HCT116 (cell line): Measurements from ENCODE around the gene COPZ1. TPM values are rescaled to one million over a fixed set of nuclear protein-coding genes. Genes with fewer than 3 reads are reported as not detected.

Experiments used
- ATAC-seq: fragments of 200-7000 bp; cut with Tn5 transposase; 2 replicates; pipeline ENCODE4 v1.9.1; 2020; ENCODE audit warnings: mild to moderate bottlenecking, moderate library complexity
- BruUV-seq: library from RNA; stranded (reverse); fragments of 400-500 nt; replicated peaks from 2 replicates; lab custom pipeline; 2021; lab: Mats Ljungman, UMichigan
- CTCF ChIA-PET: fragments of 300-600 bp; sonication (Branson Sonifier 250); formaldehyde crosslinking; loops from one replicate; lab custom pipeline; 2021; ENCODE audit warnings: antibody characterized with exemption; lab: Charles Lee
- POLR2A ChIA-PET: fragments of 300-600, 350-600 bp; sonication (Branson Sonifier 250); formaldehyde crosslinking; loops from one replicate; lab custom pipeline; 2021; ENCODE audit warnings: antibody characterized with exemption; lab: Charles Lee
- RAD21 ChIA-PET, 2 experiments: fragments of 300-600 bp; sonication (Branson Sonifier 250); formaldehyde crosslinking; loops; one replicate each; lab custom pipeline; 2023; ENCODE audit warnings: low total read pairs in 2 of 2; ENCODE audit not compliant: uncharacterized antibody in 2 of 2, unreplicated experiment in 2 of 2, low non-redundant PET in 1 of 2; lab: Charles Lee
- DNase-seq: peaks from one replicate; pipeline ENCODE4 v3.0.0-alpha.2; 2010; ENCODE audit warnings: low read depth, low spot score
- H2AFZ ChIP-seq: fragments of 200-600 bp; shearing (Covaris generic), sonication (generic); 2 replicates; pipeline ENCODE4 v1.6.1; 2017; ENCODE audit warnings: low read depth, mixed run types, mixed read lengths, antibody characterized with exemption, low read length; ENCODE audit not compliant: poor library complexity, severe bottlenecking
- H3K27ac ChIP-seq: 2 replicates; pipeline ENCODE4 v1.5.1; 2012; ENCODE audit warnings: low read depth, low read length
- H3K27me3 ChIP-seq: fragments of 200-600 bp; sonication (generic); 2 replicates; pipeline ENCODE4 v1.6.1; 2016; ENCODE audit warnings: mixed run types, low read length, mixed read lengths; ENCODE audit not compliant: insufficient read depth
- H3K36me3 ChIP-seq, 2 experiments: fragments of 200-500 bp in 1 of 2; fragments of 200-600 bp in 1 of 2; sonication (Bioruptor generic) in 1 of 2; sonication (generic) in 1 of 2; 2 replicates each; pipeline versions ENCODE4 v1.5.1 to v1.6.1; 2014 to 2016; ENCODE audit warnings: low read length in 2 of 2, inconsistent platforms in 1 of 2, mixed read lengths in 1 of 2, mixed run types in 1 of 2; ENCODE audit not compliant: insufficient read depth in 2 of 2, control insufficient read depth in 1 of 2
- H3K4me1 ChIP-seq, 2 experiments: fragments of 200-600 bp in 1 of 2; sonication (generic) in 1 of 2; 2 replicates each; pipeline versions ENCODE4 v1.5.1 to v1.6.1; 2012 to 2017; ENCODE audit warnings: low read length in 2 of 2, inconsistent platforms in 1 of 2, mild to moderate bottlenecking in 1 of 2, mixed read lengths in 1 of 2, mixed run types in 1 of 2, moderate library complexity in 1 of 2; ENCODE audit not compliant: insufficient read depth in 2 of 2, control insufficient read depth in 1 of 2
- H3K4me2 ChIP-seq: fragments of 200-600 bp; sonication (generic); 2 replicates; pipeline ENCODE4 v1.6.1; 2017; ENCODE audit warnings: mixed run types, low read length, mixed read lengths
- H3K4me3 ChIP-seq, 2 experiments: fragments of 200-600 bp in 1 of 2; sonication (generic) in 1 of 2; replicated peaks in 1 of 2; 2 replicates each; pipeline ENCODE4 v1.5.1; 2011 to 2016; ENCODE audit warnings: low read length in 2 of 2, control low read depth in 1 of 2, low read depth in 1 of 2, mild to moderate bottlenecking in 1 of 2, mixed read lengths in 1 of 2, mixed run types in 1 of 2
- H3K79me2 ChIP-seq: fragments of 200-600 bp; sonication (generic); 2 replicates; pipeline ENCODE4 v1.6.1; 2017; ENCODE audit warnings: mild to moderate bottlenecking, mixed run types, low read length, moderate library complexity, mixed read lengths; ENCODE audit not compliant: insufficient read depth
- H3K9ac ChIP-seq: fragments of 200-600 bp; sonication (generic); 2 replicates; pipeline ENCODE4 v1.6.1; 2016; ENCODE audit warnings: low read length, mixed read lengths
- H3K9me2 ChIP-seq: fragments of 200-600 bp; sonication (generic), shearing (Covaris generic); 2 replicates; pipeline ENCODE4 v1.6.1; 2017; ENCODE audit warnings: mixed run types, mild to moderate bottlenecking, moderate library complexity; ENCODE audit not compliant: insufficient read depth
- H3K9me3 ChIP-seq, 2 experiments: fragments of 200-500 bp in 1 of 2; fragments of 200-600 bp in 1 of 2; sonication (Bioruptor generic) in 1 of 2; sonication (generic) in 1 of 2; 2 replicates each; pipeline ENCODE4 v1.6.1; 2014 to 2017; ENCODE audit warnings: low read length in 2 of 2, mixed read lengths in 2 of 2, inconsistent platforms in 1 of 2, low read depth in 1 of 2, mild to moderate bottlenecking in 1 of 2, mixed run types in 1 of 2, moderate library complexity in 1 of 2; ENCODE audit not compliant: control insufficient read depth in 1 of 2, insufficient read depth in 1 of 2
- H4K20me1 ChIP-seq: fragments of 200-600 bp; sonication (generic), shearing (Covaris generic); 2 replicates; pipeline ENCODE4 v1.6.1; 2017; ENCODE audit warnings: mixed run types, mild to moderate bottlenecking, moderate library complexity; ENCODE audit not compliant: insufficient read depth
- CBX3 ChIP-seq: IDR thresholded peaks from 2 replicates; pipeline ENCODE4 v1.6.1; 2012; ENCODE audit warnings: low read depth
- CEBPB ChIP-seq: IDR thresholded peaks from 2 replicates; pipeline ENCODE4 v1.6.1; 2012; ENCODE audit warnings: low read depth
- EGR1 ChIP-seq: IDR thresholded peaks from 2 replicates; pipeline ENCODE4 v1.6.1; 2012; ENCODE audit warnings: low read depth
- EZH2 ChIP-seq: fragments of 200-600 bp; sonication (generic); IDR thresholded peaks from 2 replicates; pipeline ENCODE4 v1.6.1; 2017; ENCODE audit warnings: antibody characterized with exemption, mixed run types
- EZH2phosphoT487 ChIP-seq: fragments of 200-600 bp; IDR thresholded peaks from 2 replicates; pipeline ENCODE4 v1.6.1; 2018; ENCODE audit warnings: antibody characterized with exemption, borderline replicate concordance
- JUND ChIP-seq: IDR thresholded peaks from 2 replicates; pipeline ENCODE4 v1.6.1; 2012
- POLR2A ChIP-seq: IDR thresholded peaks from 2 replicates; pipeline ENCODE4 v1.7.0; 2011; ENCODE audit warnings: borderline replicate concordance; ENCODE audit not compliant: insufficient read depth, insufficient read length; ENCODE audit errors: extremely low read depth
- POLR2AphosphoS5 ChIP-seq: IDR thresholded peaks from 2 replicates; pipeline ENCODE4 v1.6.1; 2011; ENCODE audit warnings: mild to moderate bottlenecking, low read depth, low read length, moderate library complexity
- SIN3A ChIP-seq: IDR thresholded peaks from 2 replicates; pipeline ENCODE4 v1.6.1; 2012; ENCODE audit warnings: low read depth
- SRF ChIP-seq: IDR thresholded peaks from 2 replicates; pipeline ENCODE4 v1.6.1; 2012; ENCODE audit warnings: low read depth
- YY1 ChIP-seq: IDR thresholded peaks from 2 replicates; pipeline ENCODE4 v1.6.1; 2011; ENCODE audit warnings: low read length, low read depth, moderate library complexity, mild to moderate bottlenecking; ENCODE audit not compliant: insufficient replicate concordance; ENCODE audit errors: extremely low read depth
- ZNF274 ChIP-seq: fragments of 200-500 bp; sonication (Bioruptor generic); IDR thresholded peaks from 2 replicates; pipeline ENCODE4 v1.6.1; 2014; ENCODE audit warnings: mild to moderate bottlenecking, low read depth, low read length, inconsistent platforms
- intact Hi-C: fragments of 100-400 bp; cut with micrococcal nuclease; formaldehyde crosslinking; loops from 2 replicates; pipeline ENCODE4 v1.10.0; 2022
- total RNA-seq: library from RNA; stranded (reverse); gene quantifications from one replicate; pipeline ENCODE4 v1.2.1, GENCODE V29; 2021; ENCODE audit not compliant: unreplicated experiment
- TF ChIP-seq, protein P1 (sequence below): IDR thresholded peaks from 2 replicates; pipeline ENCODE4 v1.6.1; 2012
- TF ChIP-seq, protein P2 (sequence below): IDR thresholded peaks from 2 replicates; pipeline ENCODE4 v1.6.1; 2012
- TF ChIP-seq, protein P3 (sequence below), 3 experiments: fragments of 200-600 bp in 1 of 3; sonication (generic) in 1 of 3; IDR thresholded peaks in 2 of 3; conservative IDR thresholded peaks in 1 of 3; 2 replicates each; pipeline ENCODE4 v1.5.1; 2012 to 2017; ENCODE audit warnings: low read depth in 2 of 3, low read length in 2 of 3, antibody characterized with exemption in 1 of 3, borderline replicate concordance in 1 of 3, control low read depth in 1 of 3, mild to moderate bottlenecking in 1 of 3, mixed read lengths in 1 of 3, mixed run types in 1 of 3, moderate library complexity in 1 of 3; ENCODE audit not compliant: insufficient read depth in 1 of 3
- TF ChIP-seq, protein P4 (sequence below): IDR thresholded peaks from 2 replicates; pipeline ENCODE4 v1.6.1; 2011; ENCODE audit warnings: mild to moderate bottlenecking, low read length, moderate library complexity; ENCODE audit not compliant: insufficient replicate concordance; ENCODE audit errors: extremely low read depth

Gene COPZ1
- total RNA-seq, 1 experiment from 2014 or later, result 191 TPM

DNA sequence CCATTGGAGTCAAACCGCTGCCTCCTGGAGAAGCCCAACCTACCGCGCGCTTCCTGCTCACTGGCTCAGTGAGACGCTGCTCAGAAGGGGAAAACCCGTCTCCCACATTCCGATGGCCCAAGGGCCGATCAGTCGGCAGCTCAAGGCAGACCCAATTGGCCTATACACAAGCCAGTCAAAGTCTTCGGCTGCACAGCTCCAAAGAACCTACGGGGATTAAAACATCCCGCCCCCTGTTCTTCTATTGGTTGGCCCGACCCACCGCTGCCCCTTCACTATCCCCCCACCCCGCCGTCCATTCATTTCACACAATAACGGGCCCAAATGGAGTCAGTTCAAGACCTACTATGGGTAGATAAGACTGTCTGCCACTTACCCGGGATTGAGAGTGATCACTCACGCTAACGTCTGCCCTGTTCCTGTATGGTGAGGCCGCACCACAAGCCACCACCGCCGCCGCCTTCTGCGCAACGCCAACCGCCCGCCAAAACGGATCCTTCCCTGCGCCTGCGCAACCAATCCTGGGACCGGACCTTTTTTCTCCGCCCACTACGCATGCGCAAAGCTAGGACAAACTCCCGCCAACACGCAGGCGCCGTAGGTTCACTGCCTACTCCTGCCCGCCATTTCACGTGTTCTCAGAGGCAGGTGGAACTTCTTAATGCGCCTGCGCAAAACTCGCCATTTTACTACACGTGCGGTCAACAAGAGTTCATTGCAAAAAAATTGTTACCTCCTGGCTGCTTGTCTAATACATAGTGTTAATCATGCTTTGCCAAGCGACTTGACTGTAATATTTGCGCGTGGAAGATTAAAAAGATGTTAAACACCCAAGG, 45.1 kb upstream of the COPZ1 start, which contains the start of gene CBX5:
TSS of gene CBX5 (minus strand) at position 491 of the 836 bp plus-strand sequence. CDS start 22,472 bp downstream, outside the sequence.
- H2AFZ ChIP-seq, result no peak within 1 kb of the TSS
- peaks cover 24% of the 10 kb centered on the region for H4K20me1 ChIP-seq
- peak within 1 kb of the TSS; percentile 93 for H3K27ac ChIP-seq
- no peaks in the 10 kb centered on the region for H3K9me2 ChIP-seq
- H3K4me2 ChIP-seq, result peak within 1 kb of the TSS; percentile 88
- H3K9ac ChIP-seq, result peak within 1 kb of the TSS; percentile 97
- intact Hi-C loops, result loop anchor here (1.0 to 2.0 kb wide), 3 partner anchors 27 to 60 kb away; partner anchors contain the start of gene COPZ1
- H3K4me3 ChIP-seq, result peak within 1 kb of the TSS; percentile 81 to 96
- DNase-seq (peak; percentile 98), ATAC-seq (peak; percentile 78)
- H3K27me3 ChIP-seq, result no peaks in the 10 kb centered on the region
- BruUV-seq, result no TSS peak
- peaks cover 15 to 44% of the 10 kb centered on the region in 2 experiments for H3K4me1 ChIP-seq
- CTCF ChIA-PET, result interaction anchor here (0.7 to 2.5 kb wide), 13 partner anchors 9 to 274 kb away, joined by 3 to 16 read pairs (median 4); partner anchors contain the start of gene COPZ1
- TF ChIP-seq, protein P1, sequence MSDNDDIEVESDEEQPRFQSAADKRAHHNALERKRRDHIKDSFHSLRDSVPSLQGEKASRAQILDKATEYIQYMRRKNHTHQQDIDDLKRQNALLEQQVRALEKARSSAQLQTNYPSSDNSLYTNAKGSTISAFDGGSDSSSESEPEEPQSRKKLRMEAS, result no peak
- TF ChIP-seq, protein P2, sequence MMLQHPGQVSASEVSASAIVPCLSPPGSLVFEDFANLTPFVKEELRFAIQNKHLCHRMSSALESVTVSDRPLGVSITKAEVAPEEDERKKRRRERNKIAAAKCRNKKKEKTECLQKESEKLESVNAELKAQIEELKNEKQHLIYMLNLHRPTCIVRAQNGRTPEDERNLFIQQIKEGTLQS, result no peak
- TF ChIP-seq ZNF274 (no peak), SRF (no peak), EZH2 (no peak), CBX3 (no peak), CEBPB (no peak), POLR2A (peak; percentile 19), JUND (no peak), POLR2AphosphoS5 (peak; percentile 91), SIN3A (no peak), EGR1 (no peak), YY1 (peak; percentile 95), EZH2phosphoT487 (no peak)
- TF ChIP-seq, protein P3, sequence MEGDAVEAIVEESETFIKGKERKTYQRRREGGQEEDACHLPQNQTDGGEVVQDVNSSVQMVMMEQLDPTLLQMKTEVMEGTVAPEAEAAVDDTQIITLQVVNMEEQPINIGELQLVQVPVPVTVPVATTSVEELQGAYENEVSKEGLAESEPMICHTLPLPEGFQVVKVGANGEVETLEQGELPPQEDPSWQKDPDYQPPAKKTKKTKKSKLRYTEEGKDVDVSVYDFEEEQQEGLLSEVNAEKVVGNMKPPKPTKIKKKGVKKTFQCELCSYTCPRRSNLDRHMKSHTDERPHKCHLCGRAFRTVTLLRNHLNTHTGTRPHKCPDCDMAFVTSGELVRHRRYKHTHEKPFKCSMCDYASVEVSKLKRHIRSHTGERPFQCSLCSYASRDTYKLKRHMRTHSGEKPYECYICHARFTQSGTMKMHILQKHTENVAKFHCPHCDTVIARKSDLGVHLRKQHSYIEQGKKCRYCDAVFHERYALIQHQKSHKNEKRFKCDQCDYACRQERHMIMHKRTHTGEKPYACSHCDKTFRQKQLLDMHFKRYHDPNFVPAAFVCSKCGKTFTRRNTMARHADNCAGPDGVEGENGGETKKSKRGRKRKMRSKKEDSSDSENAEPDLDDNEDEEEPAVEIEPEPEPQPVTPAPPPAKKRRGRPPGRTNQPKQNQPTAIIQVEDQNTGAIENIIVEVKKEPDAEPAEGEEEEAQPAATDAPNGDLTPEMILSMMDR (IDR thresholded peaks at IDR 0.05 in 2 of 3, conservative IDR thresholded peaks at IDR 0.05 in 1 of 3; ENCODE audit: borderline replicate concordance in 1 of 3, insufficient read depth in 1 of 3, low read depth in 2 of 3, low read length in 2 of 3), result no peak
- TF ChIP-seq, protein P4, sequence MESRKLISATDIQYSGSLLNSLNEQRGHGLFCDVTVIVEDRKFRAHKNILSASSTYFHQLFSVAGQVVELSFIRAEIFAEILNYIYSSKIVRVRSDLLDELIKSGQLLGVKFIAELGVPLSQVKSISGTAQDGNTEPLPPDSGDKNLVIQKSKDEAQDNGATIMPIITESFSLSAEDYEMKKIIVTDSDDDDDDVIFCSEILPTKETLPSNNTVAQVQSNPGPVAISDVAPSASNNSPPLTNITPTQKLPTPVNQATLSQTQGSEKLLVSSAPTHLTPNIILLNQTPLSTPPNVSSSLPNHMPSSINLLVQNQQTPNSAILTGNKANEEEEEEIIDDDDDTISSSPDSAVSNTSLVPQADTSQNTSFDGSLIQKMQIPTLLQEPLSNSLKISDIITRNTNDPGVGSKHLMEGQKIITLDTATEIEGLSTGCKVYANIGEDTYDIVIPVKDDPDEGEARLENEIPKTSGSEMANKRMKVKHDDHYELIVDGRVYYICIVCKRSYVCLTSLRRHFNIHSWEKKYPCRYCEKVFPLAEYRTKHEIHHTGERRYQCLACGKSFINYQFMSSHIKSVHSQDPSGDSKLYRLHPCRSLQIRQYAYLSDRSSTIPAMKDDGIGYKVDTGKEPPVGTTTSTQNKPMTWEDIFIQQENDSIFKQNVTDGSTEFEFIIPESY, result peak; percentile 23
- TF ChIP-seq, all 23 proteins: peak for 4
- Histone ChIP-seq H3K9me3 (no peaks in the 10 kb centered on the region), H3K36me3 (peaks cover 24 to 50% of the 10 kb centered on the region in 2 experiments), H3K79me2 (peaks cover 86% of the 10 kb centered on the region)
- RAD21 ChIA-PET, result interaction anchor here (0.6 to 1.3 kb wide), 4 partner anchors 18 to 79 kb away, joined by 3 to 4 read pairs (median 3); no protein-coding TSS in a partner anchor
- POLR2A ChIA-PET, result interaction anchor here (0.6 to 2.8 kb wide), 32 partner anchors 9 to 292 kb away, joined by 3 to 73 read pairs (median 5); partner anchors contain the start of genes COPZ1 and NFE2
